Measurements from ENCODE around the gene FAM53C.

The FAM53C gene

GRCh38 chr5:138337685-138338410 lies at the start of gene FAM53C (continued):
- peak; percentile 73; the same call in 1 of the 2 replicates for TF ChIP-seq KLF17 (tag by site-specific recombination; IDR thresholded peaks at IDR 0.05)
- 0 out of 2 replicates have a peak, but pooled peaks have one; percentile 38 for TF ChIP-seq ZNF596 (tag by site-specific recombination; IDR thresholded peaks at IDR 0.05)
- no peak; the same call in none of the 2 replicates for TF ChIP-seq ZNF843 (tag by site-specific recombination; IDR thresholded peaks at IDR 0.05)
- TF ChIP-seq KLF1 (tag by site-specific recombination; IDR thresholded peaks at IDR 0.05) = no peak; the same call in 1 of the 2 replicates
- TF ChIP-seq ZNF510 (tag by site-specific recombination; IDR thresholded peaks at IDR 0.05; ENCODE audit: insufficient replicate concordance) = no peak
- TF ChIP-seq YY1 (tag by site-specific recombination; IDR thresholded peaks at IDR 0.05) = peak; percentile 48
- TF ChIP-seq ZNF76 (tag by site-specific recombination; IDR thresholded peaks at IDR 0.05; ENCODE audit: borderline replicate concordance, low read depth) = peak; percentile 96
- TF ChIP-seq MYNN (tag by site-specific recombination; IDR thresholded peaks at IDR 0.05; ENCODE audit: borderline replicate concordance) = 0 out of 2 replicates have a peak, but pooled peaks have one; percentile 7
- peak; percentile 100 for TF ChIP-seq PRDM10 (tag by site-specific recombination; IDR thresholded peaks at IDR 0.05)
- peak; percentile 81 for TF ChIP-seq WT1 (tag by site-specific recombination; IDR thresholded peaks at IDR 0.05)
- TF ChIP-seq ZNF266 (tag by site-specific recombination; IDR thresholded peaks at IDR 0.05; ENCODE audit: low read depth) = no peak
- 0 out of 2 replicates have a peak, but pooled peaks have one; percentile 41 for TF ChIP-seq ZFP69B (tag by site-specific recombination; IDR thresholded peaks at IDR 0.05)
- no peak for TF ChIP-seq ZNF223 (tag by site-specific recombination; IDR thresholded peaks at IDR 0.05)
- no peak for TF ChIP-seq ZNF221 (tag by site-specific recombination; IDR thresholded peaks at IDR 0.05; ENCODE audit: borderline replicate concordance)
- 0 out of 2 replicates have a peak, but pooled peaks have one; percentile 60 for TF ChIP-seq ZSCAN23 (tag by site-specific recombination; IDR thresholded peaks at IDR 0.05)
- no peak for TF ChIP-seq ZNF10 (tag by site-specific recombination; IDR thresholded peaks at IDR 0.05)
- TF ChIP-seq ZEB2 (tag by site-specific recombination; IDR thresholded peaks at IDR 0.05) = peak; percentile 36
- TF ChIP-seq ZNF211 (tag by site-specific recombination; IDR thresholded peaks at IDR 0.05; ENCODE audit: low read depth) = no peak
- no peak for TF ChIP-seq ZNF658 (tag by site-specific recombination; IDR thresholded peaks at IDR 0.05)
- no peak for TF ChIP-seq ZNF560 (tag by site-specific recombination; IDR thresholded peaks at IDR 0.05; ENCODE audit: borderline replicate concordance)
- TF ChIP-seq, protein P1, sequence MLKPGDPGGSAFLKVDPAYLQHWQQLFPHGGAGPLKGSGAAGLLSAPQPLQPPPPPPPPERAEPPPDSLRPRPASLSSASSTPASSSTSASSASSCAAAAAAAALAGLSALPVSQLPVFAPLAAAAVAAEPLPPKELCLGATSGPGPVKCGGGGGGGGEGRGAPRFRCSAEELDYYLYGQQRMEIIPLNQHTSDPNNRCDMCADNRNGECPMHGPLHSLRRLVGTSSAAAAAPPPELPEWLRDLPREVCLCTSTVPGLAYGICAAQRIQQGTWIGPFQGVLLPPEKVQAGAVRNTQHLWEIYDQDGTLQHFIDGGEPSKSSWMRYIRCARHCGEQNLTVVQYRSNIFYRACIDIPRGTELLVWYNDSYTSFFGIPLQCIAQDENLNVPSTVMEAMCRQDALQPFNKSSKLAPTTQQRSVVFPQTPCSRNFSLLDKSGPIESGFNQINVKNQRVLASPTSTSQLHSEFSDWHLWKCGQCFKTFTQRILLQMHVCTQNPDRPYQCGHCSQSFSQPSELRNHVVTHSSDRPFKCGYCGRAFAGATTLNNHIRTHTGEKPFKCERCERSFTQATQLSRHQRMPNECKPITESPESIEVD (tag by site-specific recombination; IDR thresholded peaks at IDR 0.05) = no peak
- TF ChIP-seq, protein P2, sequence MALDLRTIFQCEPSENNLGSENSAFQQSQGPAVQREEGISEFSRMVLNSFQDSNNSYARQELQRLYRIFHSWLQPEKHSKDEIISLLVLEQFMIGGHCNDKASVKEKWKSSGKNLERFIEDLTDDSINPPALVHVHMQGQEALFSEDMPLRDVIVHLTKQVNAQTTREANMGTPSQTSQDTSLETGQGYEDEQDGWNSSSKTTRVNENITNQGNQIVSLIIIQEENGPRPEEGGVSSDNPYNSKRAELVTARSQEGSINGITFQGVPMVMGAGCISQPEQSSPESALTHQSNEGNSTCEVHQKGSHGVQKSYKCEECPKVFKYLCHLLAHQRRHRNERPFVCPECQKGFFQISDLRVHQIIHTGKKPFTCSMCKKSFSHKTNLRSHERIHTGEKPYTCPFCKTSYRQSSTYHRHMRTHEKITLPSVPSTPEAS (tag by site-specific recombination; IDR thresholded peaks at IDR 0.05) = no peak
- TF ChIP-seq ZBTB17 (tag by site-specific recombination; IDR thresholded peaks at IDR 0.05) = peak; percentile 76
- TF ChIP-seq FEZF1 (tag by site-specific recombination; IDR thresholded peaks at IDR 0.05) = 0 out of 2 replicates have a peak, but pooled peaks have one; percentile 16
- TF ChIP-seq ZNF626 (tag by site-specific recombination; IDR thresholded peaks at IDR 0.05) = no peak
- TF ChIP-seq ZNF18 (tag by site-specific recombination; IDR thresholded peaks at IDR 0.05) = peak; percentile 34; the same call in 1 of the 2 replicates
- no peak for TF ChIP-seq ZNF174 (tag by site-specific recombination; IDR thresholded peaks at IDR 0.05)
- TF ChIP-seq ZNF521 (tag by site-specific recombination; IDR thresholded peaks at IDR 0.05) = no peak
- TF ChIP-seq ZNF645 (tag by site-specific recombination; IDR thresholded peaks at IDR 0.05) = 0 out of 2 replicates have a peak, but pooled peaks have one; percentile 5
